GM21381 (cell line): ENCODE measurements around the gene RTRAF.

Experiments used
- ATAC-seq: cut with Tn5 transposase; IDR thresholded peaks from one replicate; pipeline ENCODE4 v1.9.1; 2021; ENCODE audit warnings: mild to moderate bottlenecking, moderate library complexity; ENCODE audit not compliant: unreplicated experiment

RTRAF gene

GRCh38 chr14:51989293-51990234 lies at the start of gene RTRAF:
Gene RTRAF (plus strand): TSS chr14:51989546. CDS start chr14:51989640, 94 bp downstream.
- ATAC-seq: peak; percentile 95

GRCh38 chr14:51939755-51940301 lies 49.5 kb upstream of the RTRAF start:
- ATAC-seq: no peak

DNA sequence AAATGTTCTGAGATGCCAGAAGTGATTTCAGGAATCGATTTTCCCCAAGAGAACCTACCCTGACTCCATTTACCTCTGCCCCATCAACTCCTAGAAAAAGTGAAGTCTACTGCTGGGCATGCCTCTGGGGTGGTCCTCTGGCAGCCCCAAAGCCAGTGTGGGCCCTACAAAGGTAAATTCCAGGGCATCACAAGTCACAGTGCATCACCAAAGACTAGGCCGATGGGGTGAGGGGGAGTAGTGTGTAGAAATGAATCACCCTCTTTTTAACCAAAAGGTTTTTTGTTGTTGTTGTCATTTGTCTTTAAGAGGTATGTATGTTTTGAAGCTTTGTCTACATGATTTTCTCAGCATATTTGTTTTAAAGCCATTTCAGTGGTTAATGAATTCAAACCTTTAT lies 46.4 kb upstream of the RTRAF start:
- no peak for ATAC-seq

- ATAC-seq: no peak
These were observed 39.3 kb upstream of the RTRAF start for GRCh38 chr14:51950007-51950406.

DNA sequence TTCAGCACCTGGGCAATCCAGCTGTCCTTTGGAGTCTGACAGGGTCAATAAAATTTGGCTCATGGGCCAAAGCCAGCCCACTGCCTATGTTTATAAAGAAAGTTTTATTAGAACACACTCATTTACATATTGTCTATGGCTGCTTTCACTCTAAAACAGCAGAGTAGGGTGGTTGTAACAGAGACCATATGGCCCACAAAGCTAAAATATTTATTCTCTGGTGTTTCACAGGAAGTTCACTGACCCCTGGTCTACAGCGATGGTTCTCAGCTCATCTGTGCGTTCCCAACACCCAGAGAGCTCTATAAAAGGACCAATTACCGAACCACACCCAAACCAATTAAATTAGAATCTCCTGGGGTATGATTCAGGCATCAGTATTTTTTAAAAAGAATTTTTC lies 37.7 kb upstream of the RTRAF start:
- ATAC-seq: no peak

DNA sequence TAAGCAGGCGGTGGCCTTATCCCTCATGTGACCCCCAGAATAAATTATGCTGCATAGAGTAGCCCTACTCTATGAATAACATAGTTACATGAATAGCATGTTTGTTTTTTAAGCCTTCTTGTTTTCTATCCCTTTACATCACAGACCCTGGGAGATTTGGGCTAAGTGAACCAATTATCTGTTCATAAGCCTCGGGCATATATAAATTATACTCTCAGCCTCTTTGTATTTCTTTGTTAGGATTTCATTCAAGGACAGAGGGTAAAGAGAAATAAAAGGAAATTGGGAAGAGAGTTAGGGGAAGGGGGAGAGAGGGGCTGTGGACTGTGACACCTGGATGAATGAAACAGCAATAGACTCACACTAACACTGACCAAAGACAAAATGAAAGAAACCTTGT lies 35.3 kb upstream of the RTRAF start:
- ATAC-seq: no peak

GRCh38 chr14:51954657-51955056 lies 34.7 kb upstream of the RTRAF start:
- ATAC-seq: no peak

- no peak for ATAC-seq
These were observed 31.4 kb upstream of the RTRAF start for GRCh38 chr14:51957950-51958349.

DNA sequence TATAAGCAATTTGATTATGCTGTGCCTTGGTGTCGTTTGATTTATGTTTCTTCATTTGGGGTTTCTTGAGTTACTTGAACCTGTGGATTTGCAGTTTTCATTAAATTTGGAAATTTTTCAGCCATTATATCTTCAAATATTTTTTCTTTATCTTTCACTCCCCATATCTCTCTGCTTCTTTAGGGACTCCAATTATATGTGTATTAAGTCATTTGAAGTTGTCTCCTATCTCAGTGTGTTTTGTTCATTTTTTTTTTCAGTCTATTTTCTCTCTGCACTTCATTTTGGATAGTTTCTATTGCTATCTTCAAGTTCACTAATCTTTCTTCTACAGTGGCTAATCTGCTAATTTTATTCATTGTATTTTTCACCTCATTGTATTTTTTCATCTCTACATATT lies 29.4 kb upstream of the RTRAF start:
- no peak for ATAC-seq

DNA sequence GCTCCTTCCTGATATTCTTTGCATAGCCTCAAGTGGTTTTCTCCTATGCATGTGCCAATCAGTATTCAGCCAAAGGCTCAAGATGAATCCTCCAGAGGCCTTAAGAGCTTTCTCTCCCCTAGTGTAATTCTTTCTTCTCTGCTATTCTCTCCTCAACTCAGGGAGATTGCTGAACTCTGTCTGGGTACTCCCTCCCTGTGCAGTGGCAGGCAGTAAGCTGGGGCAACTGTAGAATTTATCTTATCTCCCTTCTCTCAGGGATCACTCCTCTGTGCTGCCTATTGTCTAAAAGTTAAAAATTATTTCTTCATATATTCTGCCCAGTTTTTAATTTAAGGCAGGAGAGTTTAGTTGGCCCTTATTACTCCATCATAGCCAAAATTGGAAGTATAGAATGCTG lies 28.5 kb upstream of the RTRAF start:
- ATAC-seq: no peak

DNA sequence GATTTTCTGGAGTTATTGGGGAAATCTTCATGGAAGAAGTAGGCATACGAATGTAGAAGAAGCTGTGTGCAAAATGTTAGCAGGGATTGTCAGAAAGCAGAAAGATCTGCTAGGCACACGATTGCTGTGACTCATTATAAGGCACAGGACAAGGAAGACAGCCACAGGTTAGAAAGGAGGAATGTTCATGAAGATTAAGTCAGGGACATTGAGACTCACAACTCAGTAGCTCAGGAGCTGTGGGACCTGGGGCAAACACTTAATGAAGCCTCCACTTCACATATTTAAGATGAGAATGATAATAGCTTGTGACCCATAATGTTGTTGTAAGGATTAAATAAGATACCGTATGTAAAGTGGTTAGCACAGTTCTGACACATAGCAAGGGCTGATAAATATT lies 26.6 kb upstream of the RTRAF start:
- no peak for ATAC-seq

DNA sequence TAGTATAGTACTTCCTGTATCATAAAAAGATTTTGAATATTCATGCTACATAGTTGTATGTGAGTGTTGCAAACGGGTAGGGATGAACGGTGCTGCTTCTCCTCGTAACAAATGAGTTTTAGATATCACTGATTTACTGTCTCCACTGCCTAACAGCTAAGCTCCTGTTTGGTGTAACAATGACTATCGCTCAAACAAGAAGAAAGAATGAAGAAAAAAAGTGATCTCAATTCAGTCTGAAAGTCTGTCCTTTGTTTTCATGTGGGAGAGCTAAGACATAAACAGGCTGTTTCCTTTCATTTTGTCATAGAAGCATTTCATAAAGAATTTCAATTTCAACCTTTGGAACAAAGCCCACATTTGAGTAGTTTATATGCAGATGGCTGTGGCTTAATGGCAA lies 26.1 kb upstream of the RTRAF start:
- ATAC-seq: no peak

DNA sequence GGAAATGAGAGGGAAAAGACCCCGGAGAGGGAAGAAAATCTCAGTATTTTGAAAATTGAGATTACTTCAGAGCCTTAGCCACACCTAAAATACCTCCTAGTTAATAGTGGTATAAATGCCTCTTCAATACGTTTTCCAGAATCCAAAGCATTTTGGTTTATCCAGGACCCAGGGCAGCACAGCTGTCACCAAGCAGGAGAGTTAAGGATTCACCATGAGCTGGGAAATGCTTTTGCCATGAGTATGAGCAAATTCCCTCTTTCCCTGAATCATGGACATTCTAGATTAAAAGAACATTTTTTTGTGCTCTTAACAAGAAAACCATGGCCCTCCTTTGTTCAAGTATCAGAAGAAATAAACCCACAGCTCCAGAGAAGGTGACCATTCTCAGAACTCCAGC lies 21.8 kb upstream of the RTRAF start:
- ATAC-seq: no peak

- no peak for ATAC-seq
These were observed 19.4 kb upstream of the RTRAF start for GRCh38 chr14:51969852-51970540.

DNA sequence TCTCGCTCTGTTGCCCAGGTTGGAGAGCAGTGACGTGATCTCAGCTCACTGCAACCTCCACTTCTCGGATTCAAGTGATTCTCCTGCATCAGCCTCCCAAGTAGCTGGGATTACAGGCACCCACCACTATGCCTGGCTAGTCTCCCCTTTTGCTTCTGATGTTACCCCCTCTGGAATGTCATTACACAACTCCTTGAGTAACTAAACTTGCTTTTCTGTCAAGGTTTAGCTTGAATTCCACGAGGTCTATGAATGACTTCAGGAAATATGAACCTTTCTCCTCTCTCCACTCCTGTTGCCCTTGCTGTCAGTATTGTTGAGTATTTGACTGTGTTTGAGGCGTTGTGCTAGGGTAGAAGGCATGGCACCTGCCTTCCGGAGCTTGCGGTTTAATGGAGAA lies 16.8 kb upstream of the RTRAF start:
- ATAC-seq: no peak

GRCh38 chr14:51977075-51977474 lies 12.3 kb upstream of the RTRAF start:
- no peak for ATAC-seq

- no peak for ATAC-seq
These were observed 10.7 kb upstream of the RTRAF start for GRCh38 chr14:51978681-51979085.

- ATAC-seq: no peak
These were observed 10.1 kb upstream of the RTRAF start for GRCh38 chr14:51979088-51979709.

DNA sequence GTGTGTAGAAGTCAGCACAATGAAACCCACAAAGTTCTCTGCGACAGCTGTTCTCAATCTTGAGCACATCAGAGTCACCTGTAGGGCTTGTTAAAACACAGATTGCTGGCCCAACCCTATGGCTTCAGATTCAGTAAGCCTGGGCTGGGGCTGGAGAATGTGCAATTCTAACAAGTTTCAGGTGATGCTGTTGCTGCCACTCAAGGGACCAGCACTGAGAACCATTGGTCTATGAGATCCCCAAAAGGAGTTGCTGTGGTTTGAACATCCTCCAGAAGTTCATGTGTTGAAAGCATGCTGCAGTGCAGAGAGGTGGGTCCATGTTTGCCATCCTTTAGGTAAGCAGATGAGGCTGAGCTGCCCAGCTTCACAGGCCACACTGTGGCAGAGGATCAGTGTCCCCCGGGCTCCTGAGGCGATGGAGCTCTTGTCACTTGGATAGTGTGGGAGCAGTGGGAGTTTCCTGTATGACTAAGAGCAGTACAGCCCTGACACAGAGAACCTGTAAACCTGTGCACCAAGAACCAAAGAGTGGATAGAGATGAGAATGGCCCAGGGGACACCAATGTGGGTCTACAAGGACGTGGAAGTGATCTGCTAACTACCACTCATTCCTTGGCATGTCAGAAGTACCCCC lies 8.0 kb upstream of the RTRAF start:
- ATAC-seq: no peak

- no peak for ATAC-seq
These were observed 1.1 kb upstream of the RTRAF start for GRCh38 chr14:51988221-51988620.

- no peak for ATAC-seq
These were observed 1.1 kb downstream of the RTRAF start for GRCh38 chr14:51990488-51990887.
